Measurements from ENCODE around the gene LPP.

DNA sequence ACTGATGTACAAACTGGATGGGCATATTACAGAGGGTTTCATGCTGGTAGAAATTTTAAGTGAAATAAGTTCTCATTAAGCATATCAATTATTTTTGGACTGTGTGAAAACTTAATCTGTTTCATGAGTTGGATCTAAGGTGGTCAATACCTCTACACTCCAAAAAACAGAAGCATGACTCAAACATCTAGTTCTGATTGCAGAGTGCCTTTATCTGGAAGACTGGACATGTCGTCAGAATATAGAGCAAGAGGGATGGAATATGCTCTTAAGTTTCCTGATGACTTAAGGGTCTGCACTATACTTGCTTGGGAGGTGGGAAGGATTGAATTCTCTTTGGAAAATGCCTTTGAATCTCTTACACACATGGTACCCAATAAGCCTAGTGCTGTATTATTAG, 138.3 kb downstream of the LPP start:
- TF ChIP-seq, protein P1, sequence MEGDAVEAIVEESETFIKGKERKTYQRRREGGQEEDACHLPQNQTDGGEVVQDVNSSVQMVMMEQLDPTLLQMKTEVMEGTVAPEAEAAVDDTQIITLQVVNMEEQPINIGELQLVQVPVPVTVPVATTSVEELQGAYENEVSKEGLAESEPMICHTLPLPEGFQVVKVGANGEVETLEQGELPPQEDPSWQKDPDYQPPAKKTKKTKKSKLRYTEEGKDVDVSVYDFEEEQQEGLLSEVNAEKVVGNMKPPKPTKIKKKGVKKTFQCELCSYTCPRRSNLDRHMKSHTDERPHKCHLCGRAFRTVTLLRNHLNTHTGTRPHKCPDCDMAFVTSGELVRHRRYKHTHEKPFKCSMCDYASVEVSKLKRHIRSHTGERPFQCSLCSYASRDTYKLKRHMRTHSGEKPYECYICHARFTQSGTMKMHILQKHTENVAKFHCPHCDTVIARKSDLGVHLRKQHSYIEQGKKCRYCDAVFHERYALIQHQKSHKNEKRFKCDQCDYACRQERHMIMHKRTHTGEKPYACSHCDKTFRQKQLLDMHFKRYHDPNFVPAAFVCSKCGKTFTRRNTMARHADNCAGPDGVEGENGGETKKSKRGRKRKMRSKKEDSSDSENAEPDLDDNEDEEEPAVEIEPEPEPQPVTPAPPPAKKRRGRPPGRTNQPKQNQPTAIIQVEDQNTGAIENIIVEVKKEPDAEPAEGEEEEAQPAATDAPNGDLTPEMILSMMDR (conservative IDR thresholded peaks at IDR 0.05), result no peak
- TF ChIP-seq EZH2 (IDR thresholded peaks at IDR 0.05; ENCODE audit: low read depth), result no peak

Measured in PC-9 (cell line).